ENCODE data around the gene ABCA13. TPM values are rescaled to one million over a fixed set of nuclear protein-coding genes. Genes with fewer than 3 reads are reported as not detected.

Gene ABCA13
- total RNA-seq, 2 donors from 2014 or later: 1.7 to 2.5 TPM

DNA sequence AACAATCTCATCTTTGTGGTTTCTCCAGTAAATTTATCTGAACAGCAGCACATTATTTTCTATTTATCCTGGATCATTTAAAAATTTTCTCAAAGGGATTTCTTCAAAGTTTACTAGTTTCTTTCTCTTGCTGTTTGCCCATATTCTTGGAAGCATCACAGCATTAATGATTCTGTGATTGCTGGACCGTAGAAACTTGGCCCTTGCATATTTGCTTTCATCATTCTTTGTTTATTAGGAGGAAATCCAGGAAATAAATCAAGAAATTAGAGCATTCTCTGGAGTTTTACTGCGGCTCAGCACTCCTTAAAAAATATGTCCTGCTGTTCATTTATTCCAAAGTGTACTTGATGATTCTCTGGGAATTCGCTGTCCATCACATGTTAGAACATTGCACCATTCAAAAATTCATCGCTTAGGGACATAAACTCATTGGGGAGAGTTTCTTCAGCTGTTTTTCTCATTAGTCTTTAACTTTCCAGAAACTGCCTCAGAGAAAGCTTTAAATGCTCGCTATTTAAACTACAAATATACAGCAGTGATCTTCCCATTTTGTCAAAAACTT lies 489.1 kb downstream of the ABCA13 start:
- Histone ChIP-seq H3K27ac (no peak overlapping the region), H3K9me3 (no peaks in the 10 kb centered on the region), H3K9ac (ENCODE audit: low read depth in 2 of 2, low read length in 2 of 2) (no peak overlapping the region), H3K27me3 (no peaks in the 10 kb centered on the region), H3K4me3 (no peak overlapping the region), H3K36me3 (no peaks in the 10 kb centered on the region), H3K4me1 (no peaks in the 10 kb centered on the region)
- TF ChIP-seq, protein P1, sequence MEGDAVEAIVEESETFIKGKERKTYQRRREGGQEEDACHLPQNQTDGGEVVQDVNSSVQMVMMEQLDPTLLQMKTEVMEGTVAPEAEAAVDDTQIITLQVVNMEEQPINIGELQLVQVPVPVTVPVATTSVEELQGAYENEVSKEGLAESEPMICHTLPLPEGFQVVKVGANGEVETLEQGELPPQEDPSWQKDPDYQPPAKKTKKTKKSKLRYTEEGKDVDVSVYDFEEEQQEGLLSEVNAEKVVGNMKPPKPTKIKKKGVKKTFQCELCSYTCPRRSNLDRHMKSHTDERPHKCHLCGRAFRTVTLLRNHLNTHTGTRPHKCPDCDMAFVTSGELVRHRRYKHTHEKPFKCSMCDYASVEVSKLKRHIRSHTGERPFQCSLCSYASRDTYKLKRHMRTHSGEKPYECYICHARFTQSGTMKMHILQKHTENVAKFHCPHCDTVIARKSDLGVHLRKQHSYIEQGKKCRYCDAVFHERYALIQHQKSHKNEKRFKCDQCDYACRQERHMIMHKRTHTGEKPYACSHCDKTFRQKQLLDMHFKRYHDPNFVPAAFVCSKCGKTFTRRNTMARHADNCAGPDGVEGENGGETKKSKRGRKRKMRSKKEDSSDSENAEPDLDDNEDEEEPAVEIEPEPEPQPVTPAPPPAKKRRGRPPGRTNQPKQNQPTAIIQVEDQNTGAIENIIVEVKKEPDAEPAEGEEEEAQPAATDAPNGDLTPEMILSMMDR (IDR thresholded peaks at IDR 0.05): no peak
- intact Hi-C loops (cut with DNase I): no loop called here
- no peak for DNase-seq

DNA sequence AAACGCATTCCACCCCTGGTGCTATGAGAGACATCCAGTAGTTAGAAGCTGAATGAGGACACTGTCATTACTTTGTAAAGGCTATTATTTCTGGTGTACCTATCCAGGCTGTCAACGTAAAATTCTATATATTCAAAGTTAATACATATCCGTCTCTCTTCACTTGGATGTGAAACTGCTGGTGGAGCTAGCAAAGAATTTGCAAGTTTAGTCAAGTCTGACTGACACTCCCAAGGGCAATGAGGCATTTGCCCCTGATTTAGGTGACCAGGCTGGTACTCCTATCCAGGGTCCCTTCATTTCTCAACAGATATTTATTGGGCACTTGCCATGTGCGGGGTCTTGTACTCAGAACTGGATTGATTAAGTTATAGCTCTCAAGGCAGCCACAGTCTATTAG lies 493.0 kb downstream of the ABCA13 start:
- Histone ChIP-seq H3K9me3 (no peaks in the 10 kb centered on the region), H3K9ac (ENCODE audit: low read depth in 2 of 2, low read length in 2 of 2) (no peak overlapping the region), H3K36me3 (no peaks in the 10 kb centered on the region), H3K27ac (no peak overlapping the region), H3K4me1 (no peaks in the 10 kb centered on the region), H3K27me3 (no peaks in the 10 kb centered on the region), H3K4me3 (no peak overlapping the region)
- intact Hi-C loops (cut with DNase I): no loop called here
- TF ChIP-seq, protein P1 (IDR thresholded peaks at IDR 0.05): no peak
- no peak for DNase-seq

GRCh38 chr7:48665353-48666135 lies 494.3 kb downstream of the ABCA13 start:
- H3K27ac ChIP-seq: no peak overlapping the region
- DNase-seq: no peak
- intact Hi-C loops (cut with DNase I): no loop called here
- H3K4me3 ChIP-seq: no peak overlapping the region
- H3K9ac ChIP-seq (ENCODE audit: low read depth in 2 of 2, low read length in 2 of 2): no peak overlapping the region
- no peaks in the 10 kb centered on the region for H3K36me3 ChIP-seq
- no peaks in the 10 kb centered on the region for H3K4me1 ChIP-seq
- TF ChIP-seq, protein P1 (IDR thresholded peaks at IDR 0.05): no peak
- H3K27me3 ChIP-seq: no peaks in the 10 kb centered on the region
- no peaks in the 10 kb centered on the region for H3K9me3 ChIP-seq

GRCh38 chr7:48667407-48667806 lies 496.1 kb downstream of the ABCA13 start:
- DNase-seq: no peak
- H3K4me3 ChIP-seq: no peak overlapping the region
- no peaks in the 10 kb centered on the region for H3K4me1 ChIP-seq
- H3K9ac ChIP-seq (ENCODE audit: low read depth in 2 of 2, low read length in 2 of 2): no peak overlapping the region
- intact Hi-C loops (cut with DNase I): no loop called here
- no peaks in the 10 kb centered on the region for H3K9me3 ChIP-seq
- H3K27ac ChIP-seq: no peak overlapping the region
- TF ChIP-seq, protein P1 (IDR thresholded peaks at IDR 0.05): no peak
- no peaks in the 10 kb centered on the region for H3K36me3 ChIP-seq
- H3K27me3 ChIP-seq: no peaks in the 10 kb centered on the region

GRCh38 chr7:48671656-48672055 lies 500.4 kb downstream of the ABCA13 start:
- Histone ChIP-seq H3K36me3 (no peaks in the 10 kb centered on the region), H3K27me3 (no peaks in the 10 kb centered on the region), H3K4me3 (no peak overlapping the region), H3K4me1 (no peaks in the 10 kb centered on the region), H3K9ac (ENCODE audit: low read depth in 2 of 2, low read length in 2 of 2) (no peak overlapping the region), H3K9me3 (no peaks in the 10 kb centered on the region), H3K27ac (no peak overlapping the region)
- intact Hi-C loops (cut with DNase I): no loop called here
- TF ChIP-seq, protein P1 (IDR thresholded peaks at IDR 0.05): no peak
- no peak for DNase-seq
